RWPE1 (cell line): ENCODE data around the gene PCK1.

Experiments
- CTCF ChIA-PET: fragments of 350-600 bp; sonication (Branson Sonifier 250); formaldehyde crosslinking; extraction: SDS; loops from one replicate; lab custom pipeline; 2021; lab: Yijun Ruan, JAX
- POLR2A ChIA-PET: fragments of 400-600 bp; formaldehyde crosslinking; extraction: SDS; loops from one replicate; lab custom pipeline; 2020; ENCODE audit warnings: antibody characterized with exemption; ENCODE audit not compliant: low non-redundant PET; lab: Yijun Ruan, JAX
- DNase-seq: peaks from one replicate; pipeline ENCODE4 v3.0.0; 2012; ENCODE audit warnings: low spot score
- H3K27ac ChIP-seq: fragments of 450-650 bp; 2 replicates; pipeline ENCODE4 v1.5.1; 2017
- TF ChIP-seq, protein P1 (sequence below): fragments of 450-650 bp; conservative IDR thresholded peaks from 2 replicates; pipeline ENCODE4 v1.5.1; 2017; ENCODE audit warnings: low read depth, mild to moderate bottlenecking

Gene PCK1

DNA sequence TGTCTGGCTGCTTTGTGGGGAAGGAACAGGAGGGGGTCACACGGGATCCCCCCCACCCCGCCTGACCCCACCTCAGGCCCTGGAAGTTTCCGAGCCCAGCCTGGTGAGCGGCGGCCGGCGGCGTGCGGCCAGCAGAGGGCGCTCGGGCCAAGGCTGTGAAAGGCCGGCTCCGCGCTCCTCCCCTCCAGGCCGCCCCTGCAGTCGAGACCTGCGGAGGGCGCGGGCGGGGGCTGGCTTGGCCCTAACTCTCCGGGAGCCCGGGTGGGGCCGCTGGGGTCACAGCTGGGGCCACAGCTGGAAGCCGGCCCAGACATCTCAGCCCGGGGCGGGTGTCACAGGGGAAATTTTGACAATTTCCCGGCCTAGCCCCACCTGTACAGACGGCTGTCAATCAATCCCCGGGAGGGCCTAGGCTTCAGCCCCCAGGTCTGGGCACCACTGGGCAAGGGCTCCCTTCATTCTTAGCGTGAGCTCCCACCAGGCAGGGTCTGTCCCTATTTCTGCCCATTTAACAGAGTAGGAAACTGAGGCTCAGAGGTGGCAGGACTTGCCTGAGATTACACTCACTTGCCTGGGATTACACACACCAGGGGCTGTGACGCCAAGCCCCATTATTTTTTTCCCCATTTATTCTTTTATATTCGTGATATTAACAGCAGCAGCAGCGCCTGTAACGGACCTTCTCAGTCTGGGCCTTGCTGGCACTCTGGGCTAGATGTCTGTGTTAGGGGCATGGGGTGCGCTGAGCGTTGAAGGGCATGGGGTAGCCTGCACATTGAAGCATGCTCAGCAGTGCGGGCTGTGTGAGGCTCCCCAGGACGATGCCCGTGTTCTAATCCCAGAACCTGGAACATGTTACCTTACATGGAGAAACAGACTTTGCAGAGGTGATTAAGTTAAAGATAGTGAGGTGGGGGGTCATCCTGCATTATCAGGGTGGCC lies 36.4 kb downstream of the PCK1 start:
- POLR2A ChIA-PET, result no interaction called here
- TF ChIP-seq, protein P1, sequence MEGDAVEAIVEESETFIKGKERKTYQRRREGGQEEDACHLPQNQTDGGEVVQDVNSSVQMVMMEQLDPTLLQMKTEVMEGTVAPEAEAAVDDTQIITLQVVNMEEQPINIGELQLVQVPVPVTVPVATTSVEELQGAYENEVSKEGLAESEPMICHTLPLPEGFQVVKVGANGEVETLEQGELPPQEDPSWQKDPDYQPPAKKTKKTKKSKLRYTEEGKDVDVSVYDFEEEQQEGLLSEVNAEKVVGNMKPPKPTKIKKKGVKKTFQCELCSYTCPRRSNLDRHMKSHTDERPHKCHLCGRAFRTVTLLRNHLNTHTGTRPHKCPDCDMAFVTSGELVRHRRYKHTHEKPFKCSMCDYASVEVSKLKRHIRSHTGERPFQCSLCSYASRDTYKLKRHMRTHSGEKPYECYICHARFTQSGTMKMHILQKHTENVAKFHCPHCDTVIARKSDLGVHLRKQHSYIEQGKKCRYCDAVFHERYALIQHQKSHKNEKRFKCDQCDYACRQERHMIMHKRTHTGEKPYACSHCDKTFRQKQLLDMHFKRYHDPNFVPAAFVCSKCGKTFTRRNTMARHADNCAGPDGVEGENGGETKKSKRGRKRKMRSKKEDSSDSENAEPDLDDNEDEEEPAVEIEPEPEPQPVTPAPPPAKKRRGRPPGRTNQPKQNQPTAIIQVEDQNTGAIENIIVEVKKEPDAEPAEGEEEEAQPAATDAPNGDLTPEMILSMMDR, result peak; percentile 99
- CTCF ChIA-PET, result interaction anchor here (0.5 to 8.4 kb wide), 29 partner anchors 9 to 623 kb away, joined by 3 to 109 read pairs (median 4); partner anchors contain the start of gene ZBP1
- peak; percentile 89 for DNase-seq
- H3K27ac ChIP-seq, result no peak overlapping the region

DNA sequence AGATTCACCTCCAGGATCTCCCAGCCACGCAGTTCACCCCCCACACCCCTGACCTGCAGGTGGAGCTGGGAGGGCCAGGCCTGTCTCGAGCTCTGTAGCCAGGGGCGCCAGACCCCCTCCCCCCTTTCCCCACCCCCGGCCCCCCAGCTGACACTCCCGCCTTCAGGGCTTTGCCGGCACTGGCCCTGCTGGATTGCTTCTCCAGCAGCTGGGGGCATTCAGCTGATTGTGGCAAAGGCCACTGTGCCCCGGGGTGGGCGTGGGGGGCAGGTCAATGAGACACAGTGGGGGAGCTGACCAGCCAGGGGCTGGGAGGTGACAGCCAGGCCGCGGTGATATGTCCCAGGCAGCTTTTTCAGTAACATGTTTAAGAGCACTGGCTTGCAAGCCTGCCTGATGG lies 37.1 kb downstream of the PCK1 start:
- no peak overlapping the region for H3K27ac ChIP-seq
- POLR2A ChIA-PET, result no interaction called here
- CTCF ChIA-PET, result interaction anchor here (0.5 to 8.4 kb wide), 5 partner anchors 12 to 611 kb away, joined by 3 to 109 read pairs (median 3); no protein-coding TSS in a partner anchor
- TF ChIP-seq, protein P1, result no peak
- DNase-seq, result no peak

DNA sequence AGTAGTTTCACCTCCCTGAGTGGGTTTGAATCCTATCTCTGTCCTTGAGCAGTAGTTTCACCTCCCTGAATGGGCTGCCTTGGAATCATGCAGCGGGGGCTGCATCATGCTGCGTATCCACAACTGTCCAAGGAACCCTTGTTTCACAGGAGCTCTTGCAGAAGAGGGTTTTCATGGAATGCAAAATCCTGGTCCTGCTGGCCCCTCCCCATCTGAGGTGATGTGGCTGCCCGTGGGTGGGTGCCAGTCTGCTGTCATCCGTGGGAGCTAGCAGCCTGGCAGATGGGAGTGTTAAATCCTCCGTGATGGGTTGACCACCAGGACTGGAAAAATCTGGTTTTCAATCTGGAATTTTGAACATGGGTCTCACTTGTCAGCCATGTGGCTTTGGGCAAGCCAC lies 37.6 kb downstream of the PCK1 start:
- no peak overlapping the region for H3K27ac ChIP-seq
- ChIA-PET POLR2A (no interaction called here), CTCF (interaction anchor here (0.5 to 8.4 kb wide), 6 partner anchors 11 to 611 kb away, joined by 3 to 109 read pairs (median 4); no protein-coding TSS in a partner anchor)
- DNase-seq, result no peak
- TF ChIP-seq, protein P1, result no peak

DNA sequence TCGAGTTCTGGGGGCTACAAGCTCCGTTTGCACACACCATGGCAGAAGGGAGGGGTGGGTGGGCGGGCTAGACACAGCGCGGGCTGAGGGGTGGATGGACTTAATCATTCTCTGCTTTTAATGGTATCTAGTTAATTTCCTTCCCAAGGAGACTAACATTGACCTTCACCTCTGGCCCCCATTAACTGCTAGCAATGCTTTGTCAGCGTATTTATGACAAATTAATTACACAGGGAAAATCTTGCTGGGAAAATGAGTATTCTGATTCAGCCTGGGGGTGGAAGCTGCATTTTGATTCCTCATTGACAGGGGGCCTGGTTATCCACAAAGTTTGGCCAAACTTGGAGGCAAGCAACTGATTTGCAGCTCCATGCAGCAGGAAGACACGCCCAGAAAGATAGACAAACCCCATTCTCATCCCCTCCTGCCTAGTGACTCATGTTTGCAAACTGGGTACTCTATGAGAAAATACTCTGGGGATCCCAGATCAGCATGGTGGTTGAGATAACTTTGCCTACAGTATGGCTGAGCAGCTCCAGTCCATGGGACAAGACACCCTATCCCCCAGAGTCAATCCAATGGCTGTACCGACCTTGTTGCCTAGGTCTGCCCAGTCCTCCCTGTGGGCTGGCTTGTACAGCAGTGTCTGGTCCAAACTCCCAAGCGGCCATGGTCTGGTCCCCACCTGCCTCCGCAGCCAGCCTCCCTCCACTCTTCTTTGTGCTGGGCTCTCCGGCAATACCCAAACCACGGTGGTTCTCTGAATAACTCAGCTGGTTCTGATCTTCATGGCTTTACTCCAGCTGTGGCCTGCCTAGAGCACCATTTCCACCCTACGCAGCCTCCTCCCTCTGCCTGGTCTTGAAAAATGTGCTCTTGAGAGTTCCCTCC lies 39.7 kb downstream of the PCK1 start:
- TF ChIP-seq, protein P1, result no peak
- ChIA-PET POLR2A (interaction anchor here (0.7 kb wide), 2 partner anchors 15 to 610 kb away, joined by 3 to 4 read pairs; no protein-coding TSS in a partner anchor), CTCF (interaction anchor here (0.7 to 8.4 kb wide), 3 partner anchors 23 to 609 kb away, joined by 3 to 109 read pairs (median 9); no protein-coding TSS in a partner anchor)
- DNase-seq, result peak; percentile 76
- H3K27ac ChIP-seq, result no peak overlapping the region

DNA sequence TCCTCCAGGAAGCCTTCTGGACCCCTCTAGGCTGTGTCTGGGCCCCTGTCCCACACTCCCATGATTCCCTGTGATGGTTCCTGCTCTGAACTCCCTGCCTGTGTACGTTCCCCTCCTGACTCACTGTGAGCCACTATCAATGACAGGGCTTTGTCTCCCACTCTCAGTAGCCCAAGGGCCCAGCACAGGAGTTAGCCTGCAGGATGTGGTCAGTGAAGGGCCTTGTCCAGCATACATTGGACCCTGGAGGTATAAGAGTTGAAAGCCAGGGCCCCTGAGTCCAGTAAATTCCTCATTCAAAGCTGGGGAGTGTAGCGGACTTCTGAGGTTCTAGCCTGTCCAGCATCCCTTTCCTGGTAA lies 40.3 kb downstream of the PCK1 start:
- no peak for DNase-seq
- TF ChIP-seq, protein P1, result no peak
- no peak overlapping the region for H3K27ac ChIP-seq
- ChIA-PET CTCF (interaction anchor here (1.0 to 8.4 kb wide), 2 partner anchors 8 to 608 kb away, joined by 3 to 109 read pairs; no protein-coding TSS in a partner anchor), POLR2A (no interaction called here)
